ENCODE data around the gene SMIM3.

SMIM3 gene

DNA sequence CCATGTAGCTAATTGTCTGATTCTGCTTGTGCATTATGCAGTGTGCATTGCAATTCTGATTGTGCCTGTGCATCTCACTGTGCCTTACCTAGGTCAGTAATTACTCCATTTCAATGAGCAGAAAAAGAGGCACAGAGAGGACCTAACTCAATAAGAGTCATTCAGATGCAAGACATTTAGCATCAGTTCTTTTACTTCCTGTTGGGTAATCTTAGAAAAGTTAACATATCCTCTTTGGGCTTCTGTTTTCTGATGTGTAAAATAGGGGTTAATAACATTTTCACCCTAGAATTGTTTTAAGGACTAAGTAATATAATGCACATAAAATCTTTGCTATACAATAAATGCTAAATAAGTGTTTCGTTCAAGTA lies 12.8 kb upstream of the SMIM3 start:
- Histone ChIP-seq H3F3A (ENCODE audit: insufficient read depth) (no peaks in the 10 kb centered on the region), H3K4me2 (ENCODE audit: low read depth, low read length, poor library complexity, severe bottlenecking) (no peak overlapping the region), H4K20me1 (ENCODE audit: low read depth, low read length) (no peaks in the 10 kb centered on the region), H3K9ac (ENCODE audit: low read length) (no peak overlapping the region), H3K27me3 (ENCODE audit: low read length) (no peaks in the 10 kb centered on the region), H2AFZ (ENCODE audit: low read depth, low read length, severe bottlenecking) (no peak overlapping the region), H3K79me2 (ENCODE audit: insufficient read depth, low read length) (no peaks in the 10 kb centered on the region), H3K36me3 (ENCODE audit: low read length) (no peaks in the 10 kb centered on the region), H3K4me3 (ENCODE audit: insufficient read depth, low read length, poor library complexity, severe bottlenecking) (no peak overlapping the region), H3K27ac (ENCODE audit: low read depth, low read length) (no peak overlapping the region), H3K9me3 (ENCODE audit: insufficient read depth, low read length) (no peaks in the 10 kb centered on the region), H3K9me2 (replicated peaks; ENCODE audit: insufficient read depth, low read length) (no peaks in the 10 kb centered on the region)
- TF ChIP-seq EZH2phosphoT487 (conservative IDR thresholded peaks at IDR 0.05; ENCODE audit: low read length) = no peak
- TF ChIP-seq, protein P1, sequence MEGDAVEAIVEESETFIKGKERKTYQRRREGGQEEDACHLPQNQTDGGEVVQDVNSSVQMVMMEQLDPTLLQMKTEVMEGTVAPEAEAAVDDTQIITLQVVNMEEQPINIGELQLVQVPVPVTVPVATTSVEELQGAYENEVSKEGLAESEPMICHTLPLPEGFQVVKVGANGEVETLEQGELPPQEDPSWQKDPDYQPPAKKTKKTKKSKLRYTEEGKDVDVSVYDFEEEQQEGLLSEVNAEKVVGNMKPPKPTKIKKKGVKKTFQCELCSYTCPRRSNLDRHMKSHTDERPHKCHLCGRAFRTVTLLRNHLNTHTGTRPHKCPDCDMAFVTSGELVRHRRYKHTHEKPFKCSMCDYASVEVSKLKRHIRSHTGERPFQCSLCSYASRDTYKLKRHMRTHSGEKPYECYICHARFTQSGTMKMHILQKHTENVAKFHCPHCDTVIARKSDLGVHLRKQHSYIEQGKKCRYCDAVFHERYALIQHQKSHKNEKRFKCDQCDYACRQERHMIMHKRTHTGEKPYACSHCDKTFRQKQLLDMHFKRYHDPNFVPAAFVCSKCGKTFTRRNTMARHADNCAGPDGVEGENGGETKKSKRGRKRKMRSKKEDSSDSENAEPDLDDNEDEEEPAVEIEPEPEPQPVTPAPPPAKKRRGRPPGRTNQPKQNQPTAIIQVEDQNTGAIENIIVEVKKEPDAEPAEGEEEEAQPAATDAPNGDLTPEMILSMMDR (IDR thresholded peaks at IDR 0.05; ENCODE audit: insufficient read depth, low read length, poor library complexity, severe bottlenecking) = no peak

DNA sequence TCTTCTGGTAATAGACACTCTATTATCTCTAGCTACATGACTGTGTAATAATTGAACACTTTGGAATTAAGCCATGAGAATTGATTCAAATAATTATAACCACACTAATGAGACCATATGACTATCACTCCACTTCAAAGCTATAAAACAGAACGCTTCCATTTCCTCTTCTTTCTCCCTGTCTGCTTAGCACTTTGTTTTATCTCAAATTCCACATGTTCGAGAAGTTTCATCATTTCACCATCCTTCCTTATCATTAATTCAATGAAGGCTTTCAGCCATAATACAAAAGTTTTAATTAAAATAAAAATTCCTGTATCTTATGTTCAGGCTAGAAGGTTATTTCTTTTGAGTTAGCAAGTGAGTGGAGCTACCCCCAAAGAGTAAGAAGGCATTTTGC lies 12.3 kb upstream of the SMIM3 start:
- Histone ChIP-seq H3K36me3 (ENCODE audit: low read length) (no peaks in the 10 kb centered on the region), H4K20me1 (ENCODE audit: low read depth, low read length) (no peaks in the 10 kb centered on the region), H3K9me2 (replicated peaks; ENCODE audit: insufficient read depth, low read length) (no peaks in the 10 kb centered on the region), H3K9ac (ENCODE audit: low read length) (no peak overlapping the region), H2AFZ (ENCODE audit: low read depth, low read length, severe bottlenecking) (no peak overlapping the region), H3K9me3 (ENCODE audit: insufficient read depth, low read length) (no peaks in the 10 kb centered on the region), H3K79me2 (ENCODE audit: insufficient read depth, low read length) (no peaks in the 10 kb centered on the region), H3K27ac (ENCODE audit: low read depth, low read length) (no peak overlapping the region), H3K4me2 (ENCODE audit: low read depth, low read length, poor library complexity, severe bottlenecking) (no peak overlapping the region), H3F3A (ENCODE audit: insufficient read depth) (no peaks in the 10 kb centered on the region), H3K27me3 (ENCODE audit: low read length) (no peaks in the 10 kb centered on the region), H3K4me3 (ENCODE audit: insufficient read depth, low read length, poor library complexity, severe bottlenecking) (no peak overlapping the region)
- no peak for TF ChIP-seq EZH2phosphoT487 (conservative IDR thresholded peaks at IDR 0.05; ENCODE audit: low read length)
- TF ChIP-seq, protein P1 (IDR thresholded peaks at IDR 0.05; ENCODE audit: insufficient read depth, low read length, poor library complexity, severe bottlenecking) = no peak

DNA sequence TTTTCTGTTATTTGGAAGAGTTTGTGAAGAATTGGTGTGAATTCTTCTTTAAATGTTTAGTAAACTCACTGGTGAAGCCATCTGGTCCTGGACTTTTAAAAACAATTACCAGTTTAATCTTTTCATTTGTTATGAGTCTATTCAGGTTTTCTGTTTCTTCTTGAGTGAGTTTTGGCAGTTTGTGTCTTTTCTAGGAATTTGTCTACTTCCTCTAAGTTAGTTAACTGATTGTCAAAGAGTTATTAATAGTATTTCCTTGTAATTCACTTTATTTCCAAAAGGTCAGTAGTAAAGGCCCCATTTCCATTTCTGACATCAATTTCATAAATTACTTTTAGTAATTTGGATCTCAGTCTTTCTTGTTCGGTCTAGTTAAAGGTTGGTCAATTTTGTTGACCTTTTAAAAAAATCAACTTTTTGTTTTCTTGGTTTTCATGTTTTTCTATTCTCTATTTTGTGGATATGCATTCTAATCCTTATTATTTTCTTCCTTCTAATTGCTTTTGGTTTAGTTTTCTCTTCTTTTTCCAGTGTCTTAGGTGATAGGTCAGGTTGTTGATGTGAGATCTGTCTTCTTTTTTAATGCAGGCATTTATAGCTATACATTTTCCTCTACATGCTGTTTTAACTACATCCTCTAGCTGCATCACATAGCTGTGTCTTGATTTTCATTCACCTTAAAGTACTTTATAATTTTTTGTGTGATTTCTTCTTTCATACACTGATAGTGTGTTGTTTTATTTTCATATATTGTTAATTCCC lies 7.3 kb upstream of the SMIM3 start:
- H2AFZ ChIP-seq (ENCODE audit: low read depth, low read length, severe bottlenecking) = no peak overlapping the region
- TF ChIP-seq, protein P1 (IDR thresholded peaks at IDR 0.05; ENCODE audit: insufficient read depth, low read length, poor library complexity, severe bottlenecking) = no peak
- no peak for TF ChIP-seq EZH2phosphoT487 (conservative IDR thresholded peaks at IDR 0.05; ENCODE audit: low read length)
- no peaks in the 10 kb centered on the region for H4K20me1 ChIP-seq (ENCODE audit: low read depth, low read length)
- H3K27ac ChIP-seq (ENCODE audit: low read depth, low read length) = no peak overlapping the region
- H3K4me3 ChIP-seq (ENCODE audit: insufficient read depth, low read length, poor library complexity, severe bottlenecking) = no peak overlapping the region
- no peaks in the 10 kb centered on the region for H3F3A ChIP-seq (ENCODE audit: insufficient read depth)
- no peaks in the 10 kb centered on the region for H3K79me2 ChIP-seq (ENCODE audit: insufficient read depth, low read length)
- H3K4me2 ChIP-seq (ENCODE audit: low read depth, low read length, poor library complexity, severe bottlenecking) = no peak overlapping the region
- H3K27me3 ChIP-seq (ENCODE audit: low read length) = no peaks in the 10 kb centered on the region
- no peaks in the 10 kb centered on the region for H3K36me3 ChIP-seq (ENCODE audit: low read length)
- no peaks in the 10 kb centered on the region for H3K9me3 ChIP-seq (ENCODE audit: insufficient read depth, low read length)
- H3K9me2 ChIP-seq (replicated peaks; ENCODE audit: insufficient read depth, low read length) = no peaks in the 10 kb centered on the region
- H3K9ac ChIP-seq (ENCODE audit: low read length) = no peak overlapping the region
